Endothelial cell of umbilical vein (primary cell): ENCODE data around the gene ZNF423. TPM values are rescaled to one million over a fixed set of nuclear protein-coding genes. Genes with fewer than 3 reads are reported as not detected.

Source experiments
- BruUV-seq: library from RNA; stranded (reverse); fragments of 400-500 nt; replicated peaks from 2 replicates; lab custom pipeline; 2021; lab: Mats Ljungman, UMichigan
- CTCF ChIA-PET: fragments of 300-600, 350-600 bp; sonication (Branson Sonifier 250); formaldehyde crosslinking; loops from one replicate; lab custom pipeline; 2021; ENCODE audit warnings: antibody characterized with exemption, inconsistent platforms; lab: Charles Lee
- POLR2A ChIA-PET: fragments of 300-600, 350-600 bp; sonication (Branson Sonifier 250); formaldehyde crosslinking; loops from one replicate; lab custom pipeline; 2021; ENCODE audit warnings: antibody characterized with exemption, inconsistent platforms; lab: Charles Lee
- DNase-seq: peaks from one replicate; pipeline ENCODE4 v3.0.0-alpha.2; 2011; ENCODE audit warnings: low read depth, low spot score
- FAIRE-seq: peaks from 2 replicates; lab custom pipeline; 2011; peaks lifted over from hg19 to GRCh38; lab: Jason Lieb, UNC
- H2AFZ ChIP-seq: 2 replicates; pipeline ENCODE4 v1.6.0; 2012; ENCODE audit warnings: low read depth, low read length, control low read depth, inconsistent platforms
- H3K27ac ChIP-seq: 2 replicates; pipeline ENCODE4 v1.5.1; 2011; ENCODE audit warnings: low read depth, mild to moderate bottlenecking, control low read depth, low read length, moderate library complexity; ENCODE audit not compliant: insufficient read depth
- H3K27me3 ChIP-seq, 2 experiments: 2 replicates each; pipeline versions ENCODE4 v1.6.0 to v1.6.1; 2011; ENCODE audit warnings: low read length in 2 of 2, mixed read lengths in 1 of 2; ENCODE audit not compliant: control insufficient read depth in 2 of 2, insufficient read depth in 2 of 2
- H3K36me3 ChIP-seq, 2 experiments: 2 replicates in 1 of 2; 3 replicates in 1 of 2; pipeline ENCODE4 v1.5.1; 2011; ENCODE audit warnings: low read length in 2 of 2, mild to moderate bottlenecking in 1 of 2, moderate library complexity in 1 of 2; ENCODE audit not compliant: control insufficient read depth in 2 of 2, insufficient read depth in 2 of 2; ENCODE audit errors: extremely low read depth in 1 of 2
- H3K4me1 ChIP-seq: 3 replicates; pipeline ENCODE4 v1.5.1; 2011; ENCODE audit warnings: mild to moderate bottlenecking, low read length; ENCODE audit not compliant: control insufficient read depth, insufficient read depth; ENCODE audit errors: extremely low read depth
- H3K4me2 ChIP-seq: 2 replicates; pipeline ENCODE4 v1.6.1; 2011; ENCODE audit warnings: low read length, control low read depth, mixed read lengths; ENCODE audit not compliant: insufficient read depth
- H3K4me3 ChIP-seq, 3 experiments: fragments of 200-600 bp in 1 of 3; sonication (generic), shearing (Covaris generic) in 1 of 3; replicated peaks in 1 of 3; 2 replicates each; pipeline ENCODE4 v1.5.1; 2011 to 2016; ENCODE audit warnings: control low read depth in 3 of 3, low read length in 3 of 3, mild to moderate bottlenecking in 2 of 3, inconsistent platforms in 1 of 3, low read depth in 1 of 3, moderate library complexity in 1 of 3; ENCODE audit not compliant: insufficient read depth in 1 of 3
- H3K79me2 ChIP-seq: 2 replicates; pipeline ENCODE4 v1.6.0; 2012; ENCODE audit warnings: low read length, inconsistent platforms; ENCODE audit not compliant: control insufficient read depth, insufficient read depth
- H3K9ac ChIP-seq: replicated peaks from 2 replicates; pipeline ENCODE3; 2011; ENCODE audit warnings: low read length, control low read depth; ENCODE audit not compliant: insufficient read depth; ENCODE audit errors: extremely low read depth
- H3K9me1 ChIP-seq: replicated peaks from 3 replicates; pipeline ENCODE4 v1.6.0; 2011; ENCODE audit warnings: mild to moderate bottlenecking, low read length; ENCODE audit not compliant: control insufficient read depth, insufficient read depth; ENCODE audit errors: extremely low read depth
- H3K9me3 ChIP-seq: replicated peaks from 2 replicates; pipeline ENCODE4 v1.5.1; 2012; ENCODE audit warnings: low read length, inconsistent platforms; ENCODE audit not compliant: control insufficient read depth, insufficient read depth
- H4K20me1 ChIP-seq: replicated peaks from 2 replicates; pipeline ENCODE3; 2011; ENCODE audit warnings: mild to moderate bottlenecking, low read length; ENCODE audit not compliant: control insufficient read depth, insufficient read depth; ENCODE audit errors: extremely low read depth
- CTCF ChIP-seq, 2 donors: IDR thresholded peaks; 1 replicate in 1 of 2; 2 replicates in 1 of 2; pipeline ENCODE4 v1.5.1; 2011; ENCODE audit warnings: low read length in 2 of 2, mild to moderate bottlenecking in 2 of 2, moderate library complexity in 2 of 2, control low read depth in 1 of 2, inconsistent platforms in 1 of 2, low read depth in 1 of 2; ENCODE audit not compliant: insufficient read depth in 1 of 2; ENCODE audit errors: extremely low read depth in 1 of 2
- EZH2 ChIP-seq: IDR thresholded peaks from 2 replicates; pipeline ENCODE4 v1.6.1; 2012; ENCODE audit warnings: borderline replicate concordance, low read depth, mild to moderate bottlenecking, moderate library complexity, low read length, inconsistent platforms; ENCODE audit not compliant: severe bottlenecking
- FOS ChIP-seq: IDR thresholded peaks from 2 replicates; pipeline ENCODE4 v1.6.1; 2011; ENCODE audit warnings: mild to moderate bottlenecking, low read length, moderate library complexity, borderline replicate concordance; ENCODE audit not compliant: insufficient read depth
- GATA2 ChIP-seq: IDR thresholded peaks from 2 replicates; pipeline ENCODE4 v1.7.0; 2011; ENCODE audit warnings: low read depth, mild to moderate bottlenecking, moderate library complexity, mixed read lengths, low read length; ENCODE audit not compliant: insufficient read length, insufficient read depth
- JUN ChIP-seq: IDR thresholded peaks from 2 replicates; pipeline ENCODE4 v1.6.1; 2011; ENCODE audit warnings: borderline replicate concordance, low read depth; ENCODE audit not compliant: insufficient read length, insufficient read depth
- MAX ChIP-seq: IDR thresholded peaks from 2 replicates; pipeline ENCODE4 v1.6.1; 2011; ENCODE audit not compliant: insufficient read depth, insufficient read length
- MYC ChIP-seq: IDR thresholded peaks from one replicate; pipeline ENCODE4 v1.6.1; 2011; ENCODE audit warnings: mild to moderate bottlenecking, low read depth, low read length
- POLR2A ChIP-seq: IDR thresholded peaks from 2 replicates; pipeline ENCODE4 v1.6.1; 2012; ENCODE audit warnings: low read depth, mild to moderate bottlenecking, control low read depth, low read length
- POLR2AphosphoS5 ChIP-seq: IDR thresholded peaks from 2 replicates; pipeline ENCODE4 v1.6.1; 2012; ENCODE audit warnings: low read depth, mild to moderate bottlenecking, control low read depth, low read length, moderate library complexity; ENCODE audit not compliant: insufficient read depth
- dilution Hi-C: fragments of 300-500 bp; cut with MboI; formaldehyde crosslinking; loops from one replicate; pipeline ENCODE4 v1.15.0; 2019; ENCODE audit warnings: low sequenced_read_pairs; ENCODE audit not compliant: extremely low pct_ligation_motif_present
- intact Hi-C: fragments of 100-400 bp; cut with micrococcal nuclease; formaldehyde crosslinking; loops from one replicate; pipeline ENCODE4 v1.10.0; 2022
- polyA plus RNA-seq, 4 experiments: library from polyadenylated mRNA; depleted of rRNA in 3 of 4; stranded (reverse) in 3 of 4; unstranded in 1 of 4; fragments of >200 nt; gene quantifications; 2 replicates each; pipeline versions ENCODE4 v1.2.1 to v1.2.3, GENCODE V29; 2011 to 2012; ENCODE audit warnings: missing spikeins in 1 of 4
- total RNA-seq: library from RNA; stranded (reverse); gene quantifications from 2 replicates; pipeline ENCODE4 v1.2.3, GENCODE V29; 2021

ZNF423 gene
- total and polyA plus RNA-seq, 2 donors (not counting 3 experiments of a cell fraction or from before 2014, with no cell fraction given) = 2.2 to 8.1 TPM

- Histone ChIP-seq H3K4me2 (no peak overlapping the region), H3K9me1 (no peaks in the 10 kb centered on the region), H3K9me3 (no peaks in the 10 kb centered on the region), H2AFZ (no peak overlapping the region), H3K36me3 (no peaks in the 10 kb centered on the region), H3K9ac (no peak overlapping the region), H3K4me1 (peaks cover 23% of the 10 kb centered on the region), H3K79me2 (no peaks in the 10 kb centered on the region), H3K27me3 (no peaks in the 10 kb centered on the region), H3K27ac (no peak overlapping the region), H3K4me3 (no peak overlapping the region), H4K20me1 (no peaks in the 10 kb centered on the region)
- dilution Hi-C loops = no loop called here
- CTCF ChIA-PET = interaction anchor here (0.8 to 2.7 kb wide), 3 partner anchors 11 to 226 kb away, joined by 3 to 12 read pairs (median 7); no protein-coding TSS in a partner anchor
- no peak for DNase-seq
- intact Hi-C loops = no loop called here
- FAIRE-seq = no peak
- POLR2A ChIA-PET = no interaction called here
- no TSS peak for BruUV-seq
- TF ChIP-seq POLR2A = no peak
- no peak for TF ChIP-seq EZH2
- TF ChIP-seq FOS = no peak
- TF ChIP-seq JUN = no peak
- TF ChIP-seq GATA2 = no peak
Measured at GRCh38 chr16:49821156-49821555, 34.8 kb downstream of the ZNF423 start.

DNA sequence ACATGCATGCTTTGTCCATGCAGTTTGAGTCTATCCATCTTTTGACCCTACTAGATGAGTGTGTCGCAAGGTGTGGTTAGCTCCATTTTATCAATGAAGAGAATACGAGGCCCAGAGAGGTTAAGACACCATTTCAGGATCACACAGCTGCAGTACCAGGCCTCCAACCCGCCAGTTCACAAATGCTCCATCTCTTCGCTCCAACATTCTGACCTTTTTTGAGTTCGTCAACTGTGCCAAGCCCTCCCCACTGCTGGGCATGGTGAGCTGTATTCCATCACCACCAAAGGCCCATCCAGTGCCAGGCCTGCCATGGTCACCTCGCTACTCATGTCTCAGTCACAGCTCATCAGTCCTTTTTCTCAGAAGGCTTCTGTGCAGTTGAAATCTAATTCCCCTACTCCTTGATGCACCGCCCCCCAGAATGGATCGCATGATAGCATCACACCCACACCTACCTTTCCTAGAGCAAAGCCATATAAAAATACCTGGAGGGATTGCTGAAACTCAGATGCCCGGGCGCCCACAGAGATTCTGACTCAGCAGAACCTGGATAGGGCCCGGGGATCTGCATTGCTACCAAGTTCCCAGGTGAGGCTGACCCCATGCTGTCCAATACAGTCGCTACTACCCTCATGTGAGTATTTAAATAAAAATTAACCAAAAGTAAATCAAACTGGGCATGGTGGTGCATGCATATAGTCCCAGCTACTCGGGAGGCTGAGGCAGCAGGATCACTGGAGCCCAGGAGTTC lies 38.0 kb downstream of the ZNF423 start:
- Histone ChIP-seq H3K9ac (no peak overlapping the region), H3K36me3 (no peaks in the 10 kb centered on the region), H4K20me1 (no peaks in the 10 kb centered on the region), H3K4me3 (no peak overlapping the region), H3K27ac (no peak overlapping the region), H2AFZ (no peak overlapping the region), H3K9me1 (no peaks in the 10 kb centered on the region), H3K4me2 (no peak overlapping the region), H3K27me3 (no peaks in the 10 kb centered on the region), H3K79me2 (no peaks in the 10 kb centered on the region), H3K9me3 (no peaks in the 10 kb centered on the region), H3K4me1 (no peaks in the 10 kb centered on the region)
- ChIA-PET CTCF (interaction anchor here (1.3 kb wide), 1 partner anchor 13 kb away, joined by 3 read pairs; no protein-coding TSS in a partner anchor), POLR2A (no interaction called here)
- dilution Hi-C loops (no loop called here), intact Hi-C loops (no loop called here)
- BruUV-seq = no TSS peak
- no peak for DNase-seq
- TF ChIP-seq POLR2A (no peak), POLR2AphosphoS5 (no peak), CTCF (IDR thresholded peaks at IDR 0.05; ENCODE audit: extremely low read depth in 1 of 2, insufficient read depth in 1 of 2, low read depth in 1 of 2, low read length in 2 of 2) (no peak), EZH2 (no peak), FOS (no peak), MYC (no peak), JUN (no peak), GATA2 (no peak), MAX (no peak)
- FAIRE-seq = no peak
